ENCODE measurements around the gene ITGB2.

GRCh38 chr21:44892536-44893277 is 28.0 kb downstream of the ITGB2 start:
- no peak for TF ChIP-seq ETV6 (CRISPR knock-in tag; IDR thresholded peaks at IDR 0.05)
- no peak for TF ChIP-seq TEAD4 (CRISPR knock-in tag; IDR thresholded peaks at IDR 0.05)
- TF ChIP-seq CTCF (IDR thresholded peaks at IDR 0.05), result peak; percentile 90
- TF ChIP-seq HMGXB4 (CRISPR knock-in tag; IDR thresholded peaks at IDR 0.05), result no peak
- TF ChIP-seq RORB (CRISPR knock-in tag; IDR thresholded peaks at IDR 0.05), result no peak
- TF ChIP-seq, protein P1, sequence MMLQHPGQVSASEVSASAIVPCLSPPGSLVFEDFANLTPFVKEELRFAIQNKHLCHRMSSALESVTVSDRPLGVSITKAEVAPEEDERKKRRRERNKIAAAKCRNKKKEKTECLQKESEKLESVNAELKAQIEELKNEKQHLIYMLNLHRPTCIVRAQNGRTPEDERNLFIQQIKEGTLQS (CRISPR knock-in tag; conservative IDR thresholded peaks at IDR 0.05), result no peak
- no peak for TF ChIP-seq SMAD3 (CRISPR knock-in tag; IDR thresholded peaks at IDR 0.05; ENCODE audit: borderline replicate concordance)
- TF ChIP-seq CREM (CRISPR knock-in tag; IDR thresholded peaks at IDR 0.05), result no peak
- TF ChIP-seq MAX (CRISPR knock-in tag; IDR thresholded peaks at IDR 0.05), result no peak
- no peak for TF ChIP-seq ELF4 (CRISPR knock-in tag; IDR thresholded peaks at IDR 0.05; ENCODE audit: low read depth)
- TF ChIP-seq KAT7 (CRISPR knock-in tag; IDR thresholded peaks at IDR 0.05; ENCODE audit: borderline replicate concordance), result no peak
- no peak for TF ChIP-seq NFE2L1 (CRISPR knock-in tag; IDR thresholded peaks at IDR 0.05)
- TF ChIP-seq ESRRA (CRISPR knock-in tag; IDR thresholded peaks at IDR 0.05; ENCODE audit: borderline replicate concordance), result no peak
